NB4 (cell line): ENCODE measurements around the gene POLG.

Experiments
- DNase-seq: peaks from one replicate; pipeline ENCODE4 v3.0.0; 2010; ENCODE audit warnings: low read depth
- H3K4me3 ChIP-seq: one replicate; pipeline ENCODE4 v1.5.1; 2011; ENCODE audit warnings: mild to moderate bottlenecking, low read depth, low read length, moderate library complexity
- MYC ChIP-seq: IDR thresholded peaks from 2 replicates; pipeline ENCODE4 v1.6.1; 2011; ENCODE audit warnings: low read depth, low read length
- POLR2A ChIP-seq: IDR thresholded peaks from 2 replicates; pipeline ENCODE4 v1.6.1; 2011; ENCODE audit warnings: mild to moderate bottlenecking; ENCODE audit not compliant: insufficient read length; ENCODE audit errors: extremely low read depth
- TF ChIP-seq, protein P1 (sequence below): IDR thresholded peaks from one replicate; pipeline ENCODE4 v1.5.1; 2012; ENCODE audit warnings: low read depth, low read length
- TF ChIP-seq, protein P2 (sequence below): IDR thresholded peaks from 2 replicates; pipeline ENCODE4 v1.6.1; 2011; ENCODE audit warnings: low read depth, low read length

The POLG gene

DNA sequence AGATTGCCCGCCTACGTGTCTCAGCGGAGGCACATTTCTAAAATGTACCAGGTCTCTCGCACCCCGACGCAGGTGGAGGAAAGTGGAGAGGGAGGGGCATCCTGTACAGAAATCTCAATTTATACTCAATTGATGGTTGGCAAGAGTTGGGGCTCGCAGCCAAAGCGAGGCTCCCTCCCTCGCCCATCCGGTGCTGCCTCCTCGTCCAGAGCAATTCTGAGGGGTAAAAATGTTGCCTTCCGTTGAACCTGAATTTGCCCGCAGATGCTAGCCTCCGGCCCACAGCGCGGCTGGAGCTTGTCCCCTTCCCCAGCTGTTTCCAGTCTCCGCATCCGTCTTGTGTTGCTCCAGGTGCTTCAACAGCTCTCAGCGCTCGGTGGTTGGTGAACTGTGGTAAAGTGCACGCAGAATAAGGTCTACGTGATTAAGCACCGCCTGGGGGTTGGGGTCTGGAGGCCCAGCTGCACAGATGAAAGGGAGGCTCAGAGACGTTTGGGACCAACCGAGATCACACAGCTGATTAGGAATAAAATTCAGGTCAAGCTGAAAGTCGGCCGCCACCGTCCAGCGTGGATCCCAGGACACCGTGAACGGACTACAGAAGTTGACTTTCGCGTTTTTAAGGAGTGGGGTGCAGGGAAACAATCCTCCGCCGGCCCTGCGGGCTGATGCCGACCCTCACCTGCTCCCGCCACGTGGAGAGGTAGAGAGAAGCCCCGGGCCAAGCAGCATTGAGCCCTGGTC is 846 bp upstream of the POLG start:
- TF ChIP-seq MYC (no peak), POLR2A (no peak)
- TF ChIP-seq, protein P1, sequence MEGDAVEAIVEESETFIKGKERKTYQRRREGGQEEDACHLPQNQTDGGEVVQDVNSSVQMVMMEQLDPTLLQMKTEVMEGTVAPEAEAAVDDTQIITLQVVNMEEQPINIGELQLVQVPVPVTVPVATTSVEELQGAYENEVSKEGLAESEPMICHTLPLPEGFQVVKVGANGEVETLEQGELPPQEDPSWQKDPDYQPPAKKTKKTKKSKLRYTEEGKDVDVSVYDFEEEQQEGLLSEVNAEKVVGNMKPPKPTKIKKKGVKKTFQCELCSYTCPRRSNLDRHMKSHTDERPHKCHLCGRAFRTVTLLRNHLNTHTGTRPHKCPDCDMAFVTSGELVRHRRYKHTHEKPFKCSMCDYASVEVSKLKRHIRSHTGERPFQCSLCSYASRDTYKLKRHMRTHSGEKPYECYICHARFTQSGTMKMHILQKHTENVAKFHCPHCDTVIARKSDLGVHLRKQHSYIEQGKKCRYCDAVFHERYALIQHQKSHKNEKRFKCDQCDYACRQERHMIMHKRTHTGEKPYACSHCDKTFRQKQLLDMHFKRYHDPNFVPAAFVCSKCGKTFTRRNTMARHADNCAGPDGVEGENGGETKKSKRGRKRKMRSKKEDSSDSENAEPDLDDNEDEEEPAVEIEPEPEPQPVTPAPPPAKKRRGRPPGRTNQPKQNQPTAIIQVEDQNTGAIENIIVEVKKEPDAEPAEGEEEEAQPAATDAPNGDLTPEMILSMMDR = no peak

DNA sequence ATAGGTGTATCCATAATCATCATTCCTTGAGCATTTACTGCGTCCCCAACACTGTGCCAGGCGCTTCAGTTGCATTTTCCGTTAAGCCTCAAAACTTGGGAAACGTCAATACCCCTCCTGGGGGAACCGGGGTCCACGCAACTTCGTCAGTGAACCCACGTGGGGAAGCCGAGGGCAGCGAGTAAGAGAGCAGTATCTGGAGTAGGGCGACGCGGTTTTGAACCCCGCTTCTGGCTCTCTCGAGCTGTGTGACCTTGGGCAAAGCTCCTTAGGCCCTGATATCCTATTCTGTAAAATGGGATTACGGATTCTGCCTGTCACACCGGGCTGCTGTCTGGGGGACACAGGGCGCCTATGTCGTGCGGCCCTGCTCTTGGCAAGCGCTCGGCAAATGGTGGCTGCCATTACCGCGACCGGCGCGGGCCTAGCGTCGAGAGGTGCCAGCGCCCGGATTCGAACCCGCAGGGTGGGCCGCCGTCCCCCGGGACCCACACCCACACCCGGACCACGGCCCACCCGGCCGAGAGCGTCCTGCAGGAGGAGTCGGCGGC is 590 bp downstream of the POLG start:
- no peak for DNase-seq
- no peak for TF ChIP-seq MYC
- TF ChIP-seq, protein P1 = no peak
- TF ChIP-seq, protein P2, sequence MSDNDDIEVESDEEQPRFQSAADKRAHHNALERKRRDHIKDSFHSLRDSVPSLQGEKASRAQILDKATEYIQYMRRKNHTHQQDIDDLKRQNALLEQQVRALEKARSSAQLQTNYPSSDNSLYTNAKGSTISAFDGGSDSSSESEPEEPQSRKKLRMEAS = peak; percentile 54; the same call in 1 of the 2 replicates
- TF ChIP-seq POLR2A = no peak

More for the DNA sequence above, 846 bp upstream of the POLG start:
- DNase-seq = no peak
- H3K4me3 ChIP-seq = peak overlapping the region; percentile 51

DNA sequence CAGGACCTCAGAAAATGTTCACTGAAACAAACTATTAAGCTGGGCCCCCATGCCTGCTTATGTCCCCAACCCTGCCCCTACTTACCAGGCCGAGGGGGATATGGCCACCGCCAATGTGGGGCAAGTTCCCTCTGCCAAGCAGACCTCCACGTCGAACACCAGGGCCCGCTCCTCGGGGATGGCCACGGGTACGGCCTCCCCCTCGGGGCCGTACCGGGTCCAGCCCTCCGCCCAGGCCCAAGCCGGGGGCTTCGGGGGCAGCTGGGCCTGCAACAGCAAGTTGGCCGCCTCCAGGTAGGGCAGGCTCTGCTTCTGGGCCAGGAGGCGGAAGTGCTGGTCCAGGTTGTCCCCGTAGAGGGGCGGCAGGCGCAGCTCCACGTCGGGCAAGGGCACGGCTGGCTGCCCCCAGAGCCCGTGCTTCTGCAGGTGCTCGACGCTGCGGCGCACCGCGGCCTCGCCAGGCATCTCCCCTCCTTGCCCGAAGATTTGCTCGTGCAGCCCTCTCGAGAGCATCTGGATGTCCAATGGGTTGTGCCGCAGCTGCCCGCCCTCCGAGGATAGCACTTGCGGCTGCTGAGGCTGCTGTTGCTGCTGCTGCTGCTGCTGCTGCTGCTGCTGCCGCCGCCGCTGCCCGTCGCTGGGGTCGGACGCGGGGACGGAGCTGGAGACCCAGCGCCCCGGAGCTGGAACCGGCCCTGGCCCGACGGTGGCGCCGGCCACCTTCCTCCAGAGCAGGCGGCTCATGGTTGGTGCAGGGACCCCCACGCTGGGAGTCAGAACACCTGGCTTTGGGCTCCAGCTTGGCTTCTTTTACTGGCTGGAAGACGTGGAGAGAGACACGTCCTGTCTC is 1.4 kb downstream of the POLG start:
- no peak for TF ChIP-seq MYC
- TF ChIP-seq, protein P2 = no peak
- TF ChIP-seq POLR2A = no peak
- TF ChIP-seq, protein P1 = no peak
- H3K4me3 ChIP-seq = peak overlapping the region; percentile 96
- no peak for DNase-seq

More for the DNA sequence above, 590 bp downstream of the POLG start:
- peak overlapping the region; percentile 96 for H3K4me3 ChIP-seq

DNA sequence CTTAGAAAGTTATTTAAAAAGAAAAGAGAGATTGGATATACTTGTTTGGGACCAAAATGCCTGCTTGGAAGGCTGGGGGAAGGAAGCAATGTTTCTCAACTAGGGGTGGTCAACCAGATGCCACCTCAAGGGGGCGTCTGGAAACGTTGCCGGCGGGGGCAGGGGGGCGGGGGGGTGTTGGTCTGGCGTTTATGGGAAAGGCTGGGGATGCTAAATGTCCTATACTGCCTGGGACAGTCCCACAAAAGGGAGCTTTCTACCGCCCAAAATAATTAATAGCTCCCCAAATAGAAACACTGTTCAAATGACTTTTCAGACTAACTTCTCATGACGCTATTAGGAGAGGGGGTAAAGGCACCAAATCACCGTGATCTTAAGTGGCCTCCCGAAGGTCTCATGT is 2.2 kb downstream of the POLG start:
- DNase-seq = peak; percentile 65
- TF ChIP-seq, protein P1 = peak; percentile 52
- TF ChIP-seq, protein P2 = no peak
- peak overlapping the region; percentile 55 for H3K4me3 ChIP-seq

DNA sequence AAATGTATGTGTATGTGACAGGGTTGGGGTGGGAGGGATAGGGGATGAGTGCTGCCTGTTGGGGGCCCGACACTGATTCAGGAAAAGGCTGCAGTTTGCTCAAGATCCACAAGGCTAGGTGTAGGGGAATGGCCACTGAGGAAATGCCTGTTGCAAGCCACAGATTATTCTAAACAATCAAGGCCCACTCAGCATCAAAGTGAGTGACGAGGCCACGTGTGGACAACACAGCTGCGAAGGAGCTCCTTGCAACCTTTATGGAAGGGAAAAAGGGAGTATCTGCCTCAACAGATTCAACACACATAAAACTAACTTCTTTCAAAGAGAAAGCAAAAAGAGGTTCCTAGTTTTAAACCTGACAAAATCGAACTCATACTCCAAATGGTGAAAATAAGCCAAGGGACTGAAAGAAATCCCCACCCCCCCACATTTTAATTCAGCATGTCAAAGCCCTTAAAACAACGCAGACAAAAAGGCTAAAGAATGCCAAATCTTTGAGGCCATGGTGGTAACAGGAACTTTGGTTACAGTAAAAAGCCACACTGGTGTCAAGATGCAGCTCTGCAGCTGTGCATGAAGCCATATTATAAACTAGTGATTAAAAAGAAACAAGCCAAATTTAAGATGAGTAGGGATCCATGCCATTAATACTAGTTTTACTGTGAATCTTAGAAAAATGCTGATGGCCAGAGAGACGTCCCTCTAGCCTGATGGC is 3.6 kb downstream of the POLG start:
- TF ChIP-seq MYC (no peak), POLR2A (no peak)
- TF ChIP-seq, protein P2 = no peak
- TF ChIP-seq, protein P1 = no peak
- peak overlapping the region; percentile 55 for H3K4me3 ChIP-seq
- no peak for DNase-seq
